ENCODE results near the gene VRK3.

DNA sequence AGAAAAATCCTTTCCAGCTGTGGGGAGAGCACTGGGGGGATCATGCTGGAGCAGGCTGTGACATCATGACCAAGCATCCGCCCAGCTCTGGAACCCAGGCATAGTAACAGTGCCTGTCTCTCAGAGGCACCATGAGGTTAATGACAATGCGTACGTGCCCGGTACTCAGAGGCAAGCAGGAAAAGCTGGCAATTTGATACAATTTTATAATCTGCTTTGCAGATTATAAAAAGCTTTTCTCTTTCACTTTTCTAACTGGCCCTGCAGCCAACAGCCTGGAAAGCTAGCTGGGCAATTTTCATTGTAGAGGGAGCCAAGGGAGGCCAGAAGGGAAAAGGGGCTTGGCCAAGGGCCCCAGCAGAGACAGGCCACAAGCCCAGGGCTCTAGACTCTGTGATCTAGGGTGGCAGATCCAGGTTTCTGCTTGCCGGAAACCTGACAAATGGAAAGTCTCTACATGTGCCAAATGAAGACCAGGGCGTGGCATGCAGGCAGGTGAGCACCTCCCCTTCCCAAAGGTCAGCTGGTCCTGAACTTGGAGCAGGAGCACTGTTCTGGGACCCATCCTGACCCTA lies 22.7 kb downstream of the VRK3 start:
- no peak for TF ChIP-seq POLR2A (IDR thresholded peaks at IDR 0.05)
- TF ChIP-seq, protein P1, sequence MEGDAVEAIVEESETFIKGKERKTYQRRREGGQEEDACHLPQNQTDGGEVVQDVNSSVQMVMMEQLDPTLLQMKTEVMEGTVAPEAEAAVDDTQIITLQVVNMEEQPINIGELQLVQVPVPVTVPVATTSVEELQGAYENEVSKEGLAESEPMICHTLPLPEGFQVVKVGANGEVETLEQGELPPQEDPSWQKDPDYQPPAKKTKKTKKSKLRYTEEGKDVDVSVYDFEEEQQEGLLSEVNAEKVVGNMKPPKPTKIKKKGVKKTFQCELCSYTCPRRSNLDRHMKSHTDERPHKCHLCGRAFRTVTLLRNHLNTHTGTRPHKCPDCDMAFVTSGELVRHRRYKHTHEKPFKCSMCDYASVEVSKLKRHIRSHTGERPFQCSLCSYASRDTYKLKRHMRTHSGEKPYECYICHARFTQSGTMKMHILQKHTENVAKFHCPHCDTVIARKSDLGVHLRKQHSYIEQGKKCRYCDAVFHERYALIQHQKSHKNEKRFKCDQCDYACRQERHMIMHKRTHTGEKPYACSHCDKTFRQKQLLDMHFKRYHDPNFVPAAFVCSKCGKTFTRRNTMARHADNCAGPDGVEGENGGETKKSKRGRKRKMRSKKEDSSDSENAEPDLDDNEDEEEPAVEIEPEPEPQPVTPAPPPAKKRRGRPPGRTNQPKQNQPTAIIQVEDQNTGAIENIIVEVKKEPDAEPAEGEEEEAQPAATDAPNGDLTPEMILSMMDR (IDR thresholded peaks at IDR 0.05), result no peak
